GM03348 (cell line): ENCODE measurements around the gene PLXNA2.

Experiments
- DNase-seq: peaks from one replicate; pipeline ENCODE4 v3.0.0; 2012; ENCODE audit warnings: low spot score

Gene PLXNA2

GRCh38 chr1:208142590-208143382 lies 101.4 kb downstream of the PLXNA2 start:
- DNase-seq, result peak; percentile 44

GRCh38 chr1:208141610-208142192 lies 102.5 kb downstream of the PLXNA2 start:
- DNase-seq, result peak; percentile 31

GRCh38 chr1:208139434-208140045 lies 104.6 kb downstream of the PLXNA2 start:
- DNase-seq, result no peak

- no peak for DNase-seq
Measured at GRCh38 chr1:208137193-208137592, 107.0 kb downstream of the PLXNA2 start.

GRCh38 chr1:208136459-208137182 lies 107.6 kb downstream of the PLXNA2 start:
- DNase-seq, result no peak

- DNase-seq, result peak; percentile 64
Measured at GRCh38 chr1:208135354-208135753, 108.8 kb downstream of the PLXNA2 start.

GRCh38 chr1:208134491-208134890 lies 109.7 kb downstream of the PLXNA2 start:
- no peak for DNase-seq

GRCh38 chr1:208133355-208133754 lies 110.8 kb downstream of the PLXNA2 start:
- DNase-seq, result no peak

GRCh38 chr1:208132287-208132882 lies 111.8 kb downstream of the PLXNA2 start:
- DNase-seq, result peak; percentile 90

- DNase-seq, result no peak
Measured at GRCh38 chr1:208131621-208132286, 112.4 kb downstream of the PLXNA2 start.

- no peak for DNase-seq
Measured at GRCh38 chr1:208129487-208129886, 114.7 kb downstream of the PLXNA2 start.

- DNase-seq, result no peak
Measured at GRCh38 chr1:208129060-208129459, 115.1 kb downstream of the PLXNA2 start.

- no peak for DNase-seq
Measured at GRCh38 chr1:208127792-208128529, 116.2 kb downstream of the PLXNA2 start.

- no peak for DNase-seq
Measured at GRCh38 chr1:208127284-208127683, 116.9 kb downstream of the PLXNA2 start.

- DNase-seq, result no peak
Measured at GRCh38 chr1:208126108-208126507, 118.1 kb downstream of the PLXNA2 start.

GRCh38 chr1:208122612-208123358 lies 121.4 kb downstream of the PLXNA2 start:
- DNase-seq, result no peak

- no peak for DNase-seq
Measured at GRCh38 chr1:208121813-208122364, 122.3 kb downstream of the PLXNA2 start.

GRCh38 chr1:208120431-208120790 lies 123.8 kb downstream of the PLXNA2 start:
- no peak for DNase-seq

GRCh38 chr1:208118841-208119606 lies 125.2 kb downstream of the PLXNA2 start:
- no peak for DNase-seq
